Upper lobe of left lung (tissue), 4 donors: ENCODE results near the gene CSNK1G2.

ENCODE experiments used
- EP300 ChIP-seq, 4 donors: sonication (generic); formaldehyde crosslinking; IDR thresholded peaks; one replicate each; pipeline ENCODE4 v1.5.1; 2017; ENCODE audit warnings: antibody characterized with exemption in 4 of 4, control low read depth in 2 of 4
- POLR2A ChIP-seq, 4 donors: fragments of 450-650 bp; IDR thresholded peaks; one replicate each; pipeline ENCODE4 v1.5.1; 2016 to 2017; ENCODE audit warnings: antibody characterized with exemption in 4 of 4, mild to moderate bottlenecking in 2 of 4
- POLR2AphosphoS5 ChIP-seq, 2 donors: sonication (generic); formaldehyde crosslinking; IDR thresholded peaks; one replicate each; pipeline ENCODE4 v1.5.1; 2017; ENCODE audit warnings: antibody characterized with exemption in 2 of 2
- TF ChIP-seq, protein P1 (sequence below), 6 experiments: fragments of 450-650 bp in 4 of 6; fragments of 200-600 bp in 2 of 6; sonication (generic) in 2 of 6; IDR thresholded peaks; one replicate each; pipeline ENCODE4 v1.5.1; 2016 to 2019; ENCODE audit warnings: antibody characterized with exemption in 6 of 6

GRCh38 chr19:2021453-2022140, 80.6 kb downstream of the CSNK1G2 start:
- TF ChIP-seq, protein P1, sequence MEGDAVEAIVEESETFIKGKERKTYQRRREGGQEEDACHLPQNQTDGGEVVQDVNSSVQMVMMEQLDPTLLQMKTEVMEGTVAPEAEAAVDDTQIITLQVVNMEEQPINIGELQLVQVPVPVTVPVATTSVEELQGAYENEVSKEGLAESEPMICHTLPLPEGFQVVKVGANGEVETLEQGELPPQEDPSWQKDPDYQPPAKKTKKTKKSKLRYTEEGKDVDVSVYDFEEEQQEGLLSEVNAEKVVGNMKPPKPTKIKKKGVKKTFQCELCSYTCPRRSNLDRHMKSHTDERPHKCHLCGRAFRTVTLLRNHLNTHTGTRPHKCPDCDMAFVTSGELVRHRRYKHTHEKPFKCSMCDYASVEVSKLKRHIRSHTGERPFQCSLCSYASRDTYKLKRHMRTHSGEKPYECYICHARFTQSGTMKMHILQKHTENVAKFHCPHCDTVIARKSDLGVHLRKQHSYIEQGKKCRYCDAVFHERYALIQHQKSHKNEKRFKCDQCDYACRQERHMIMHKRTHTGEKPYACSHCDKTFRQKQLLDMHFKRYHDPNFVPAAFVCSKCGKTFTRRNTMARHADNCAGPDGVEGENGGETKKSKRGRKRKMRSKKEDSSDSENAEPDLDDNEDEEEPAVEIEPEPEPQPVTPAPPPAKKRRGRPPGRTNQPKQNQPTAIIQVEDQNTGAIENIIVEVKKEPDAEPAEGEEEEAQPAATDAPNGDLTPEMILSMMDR (IDR thresholded peaks at IDR 0.05), result no peak
- TF ChIP-seq POLR2AphosphoS5 (IDR thresholded peaks at IDR 0.05) (no peak), EP300 (IDR thresholded peaks at IDR 0.05) (no peak), POLR2A (IDR thresholded peaks at IDR 0.05) (no peak)
